ENCODE data around the gene CYTH3.

Gene CYTH3

DNA sequence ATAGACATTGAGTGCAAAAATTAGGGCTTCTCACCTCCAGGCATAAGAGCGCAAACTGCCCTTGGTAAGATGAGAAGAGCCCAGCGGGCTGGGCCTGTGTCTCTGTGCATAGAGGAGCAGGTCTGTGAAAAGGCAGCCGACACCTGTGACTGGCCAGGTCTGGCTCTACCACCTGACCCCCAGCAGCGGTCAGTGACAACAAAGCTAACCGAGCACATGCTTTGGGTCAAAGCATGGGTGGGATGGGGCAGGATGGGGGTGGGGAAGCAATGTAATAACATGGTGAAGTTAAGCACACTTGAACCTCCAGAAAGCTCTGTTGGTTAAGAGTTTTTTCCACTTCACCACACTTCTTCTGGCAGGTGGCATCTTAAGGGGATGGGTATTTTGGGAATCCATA lies 29.3 kb downstream of the CYTH3 start:
- TF ChIP-seq, protein P1, sequence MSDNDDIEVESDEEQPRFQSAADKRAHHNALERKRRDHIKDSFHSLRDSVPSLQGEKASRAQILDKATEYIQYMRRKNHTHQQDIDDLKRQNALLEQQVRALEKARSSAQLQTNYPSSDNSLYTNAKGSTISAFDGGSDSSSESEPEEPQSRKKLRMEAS (IDR thresholded peaks at IDR 0.05) = no peak
- TF ChIP-seq EP300 (IDR thresholded peaks at IDR 0.05; ENCODE audit: borderline replicate concordance) (no peak), YY1 (IDR thresholded peaks at IDR 0.05; ENCODE audit: low read depth) (no peak), RAD21 (IDR thresholded peaks at IDR 0.05; ENCODE audit: low read depth) (no peak), TAF1 (IDR thresholded peaks at IDR 0.05; ENCODE audit: low read depth) (no peak), FOXM1 (IDR thresholded peaks at IDR 0.05; ENCODE audit: borderline replicate concordance, low read depth) (no peak), TCF12 (IDR thresholded peaks at IDR 0.05; ENCODE audit: low read depth) (no peak)
- TF ChIP-seq, protein P2, sequence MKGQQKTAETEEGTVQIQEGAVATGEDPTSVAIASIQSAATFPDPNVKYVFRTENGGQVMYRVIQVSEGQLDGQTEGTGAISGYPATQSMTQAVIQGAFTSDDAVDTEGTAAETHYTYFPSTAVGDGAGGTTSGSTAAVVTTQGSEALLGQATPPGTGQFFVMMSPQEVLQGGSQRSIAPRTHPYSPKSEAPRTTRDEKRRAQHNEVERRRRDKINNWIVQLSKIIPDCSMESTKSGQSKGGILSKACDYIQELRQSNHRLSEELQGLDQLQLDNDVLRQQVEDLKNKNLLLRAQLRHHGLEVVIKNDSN (IDR thresholded peaks at IDR 0.05) = no peak

DNA sequence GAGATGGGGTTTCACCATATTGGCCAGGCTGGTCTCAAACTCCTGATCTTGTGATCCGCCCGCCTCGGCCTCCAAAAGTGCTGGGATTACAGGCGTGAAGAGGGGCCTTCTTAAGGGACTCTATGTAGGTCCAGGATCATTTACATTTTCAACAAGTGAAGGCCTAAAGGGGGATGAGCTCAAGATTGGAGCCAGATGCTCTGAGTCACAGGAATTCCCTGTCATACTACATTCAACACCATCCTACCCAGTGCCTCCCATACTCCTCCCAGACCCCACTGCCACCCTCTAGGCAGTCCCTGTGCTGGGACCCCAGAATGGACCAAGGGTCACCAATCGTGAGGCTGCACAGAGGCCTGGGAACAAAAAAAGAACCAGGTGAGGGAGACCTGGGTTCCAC lies 29.9 kb downstream of the CYTH3 start:
- TF ChIP-seq EGR1 (IDR thresholded peaks at IDR 0.05) (no peak), TEAD4 (IDR thresholded peaks at IDR 0.05) (no peak)
- TF ChIP-seq, protein P3, sequence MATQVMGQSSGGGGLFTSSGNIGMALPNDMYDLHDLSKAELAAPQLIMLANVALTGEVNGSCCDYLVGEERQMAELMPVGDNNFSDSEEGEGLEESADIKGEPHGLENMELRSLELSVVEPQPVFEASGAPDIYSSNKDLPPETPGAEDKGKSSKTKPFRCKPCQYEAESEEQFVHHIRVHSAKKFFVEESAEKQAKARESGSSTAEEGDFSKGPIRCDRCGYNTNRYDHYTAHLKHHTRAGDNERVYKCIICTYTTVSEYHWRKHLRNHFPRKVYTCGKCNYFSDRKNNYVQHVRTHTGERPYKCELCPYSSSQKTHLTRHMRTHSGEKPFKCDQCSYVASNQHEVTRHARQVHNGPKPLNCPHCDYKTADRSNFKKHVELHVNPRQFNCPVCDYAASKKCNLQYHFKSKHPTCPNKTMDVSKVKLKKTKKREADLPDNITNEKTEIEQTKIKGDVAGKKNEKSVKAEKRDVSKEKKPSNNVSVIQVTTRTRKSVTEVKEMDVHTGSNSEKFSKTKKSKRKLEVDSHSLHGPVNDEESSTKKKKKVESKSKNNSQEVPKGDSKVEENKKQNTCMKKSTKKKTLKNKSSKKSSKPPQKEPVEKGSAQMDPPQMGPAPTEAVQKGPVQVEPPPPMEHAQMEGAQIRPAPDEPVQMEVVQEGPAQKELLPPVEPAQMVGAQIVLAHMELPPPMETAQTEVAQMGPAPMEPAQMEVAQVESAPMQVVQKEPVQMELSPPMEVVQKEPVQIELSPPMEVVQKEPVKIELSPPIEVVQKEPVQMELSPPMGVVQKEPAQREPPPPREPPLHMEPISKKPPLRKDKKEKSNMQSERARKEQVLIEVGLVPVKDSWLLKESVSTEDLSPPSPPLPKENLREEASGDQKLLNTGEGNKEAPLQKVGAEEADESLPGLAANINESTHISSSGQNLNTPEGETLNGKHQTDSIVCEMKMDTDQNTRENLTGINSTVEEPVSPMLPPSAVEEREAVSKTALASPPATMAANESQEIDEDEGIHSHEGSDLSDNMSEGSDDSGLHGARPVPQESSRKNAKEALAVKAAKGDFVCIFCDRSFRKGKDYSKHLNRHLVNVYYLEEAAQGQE (IDR thresholded peaks at IDR 0.05; ENCODE audit: low read depth) = no peak

DNA sequence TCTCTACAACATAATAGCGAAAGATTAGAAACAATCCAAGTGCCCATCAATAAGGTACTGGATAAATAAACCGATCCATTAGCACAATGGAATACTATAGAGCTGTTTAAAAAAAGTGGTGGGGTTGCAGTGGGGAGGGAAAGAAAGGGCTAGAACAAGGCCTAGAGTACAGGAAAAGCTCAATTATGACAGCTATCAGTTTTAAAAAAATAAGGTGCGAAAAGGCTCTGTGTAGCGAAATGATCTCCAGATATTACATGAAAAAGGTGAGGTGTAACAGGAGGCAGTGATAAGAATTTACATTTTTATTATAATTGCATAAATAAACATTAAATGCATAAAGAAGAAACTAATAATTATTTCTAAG lies 30.8 kb downstream of the CYTH3 start:
- TF ChIP-seq, protein P2 (IDR thresholded peaks at IDR 0.05) = no peak
- TF ChIP-seq TCF12 (IDR thresholded peaks at IDR 0.05; ENCODE audit: low read depth) (no peak), CEBPB (IDR thresholded peaks at IDR 0.05) (no peak), NFIC (IDR thresholded peaks at IDR 0.05) (no peak), ZBTB7A (IDR thresholded peaks at IDR 0.05; ENCODE audit: low read depth) (no peak), EP300 (IDR thresholded peaks at IDR 0.05; ENCODE audit: borderline replicate concordance) (no peak), TAF1 (IDR thresholded peaks at IDR 0.05; ENCODE audit: low read depth) (no peak), CREB1 (IDR thresholded peaks at IDR 0.05; ENCODE audit: low read depth) (no peak), TEAD4 (IDR thresholded peaks at IDR 0.05) (no peak), RAD21 (IDR thresholded peaks at IDR 0.05; ENCODE audit: low read depth) (no peak), EGR1 (IDR thresholded peaks at IDR 0.05) (no peak), YY1 (IDR thresholded peaks at IDR 0.05; ENCODE audit: low read depth) (no peak), FOXM1 (IDR thresholded peaks at IDR 0.05; ENCODE audit: borderline replicate concordance, low read depth) (no peak)
- TF ChIP-seq, protein P3 (IDR thresholded peaks at IDR 0.05; ENCODE audit: low read depth) = no peak
- TF ChIP-seq, protein P1 (IDR thresholded peaks at IDR 0.05) = no peak

DNA sequence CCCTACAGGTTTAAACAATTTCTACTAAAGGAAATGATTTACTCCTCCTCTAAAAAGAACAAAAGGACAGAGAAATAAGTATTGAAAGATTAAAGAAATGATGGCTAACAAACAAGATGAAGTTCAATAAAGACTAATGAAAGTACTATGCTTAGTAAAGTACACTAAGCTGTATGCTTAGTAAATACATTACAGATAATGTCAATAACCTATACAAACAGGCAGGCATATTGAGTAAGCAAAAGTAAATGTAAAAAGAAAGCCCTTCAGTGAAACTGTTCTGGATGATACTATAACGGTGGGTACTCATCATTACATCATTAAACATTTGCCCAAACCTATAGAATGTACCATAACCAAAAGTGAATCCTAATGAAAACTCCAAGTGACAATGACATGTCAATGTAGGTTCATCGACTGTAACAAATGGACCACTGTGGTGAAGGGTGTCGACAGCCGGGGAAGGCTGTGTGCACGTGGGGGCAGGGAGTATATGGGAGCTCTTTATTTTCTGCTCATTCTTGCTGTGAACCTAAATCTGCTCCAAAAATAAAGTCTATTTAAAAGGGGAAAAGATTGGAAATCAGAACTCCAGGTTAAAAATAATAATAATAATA lies 34.0 kb downstream of the CYTH3 start:
- no peak for TF ChIP-seq YY1 (IDR thresholded peaks at IDR 0.05; ENCODE audit: low read depth)
- no peak for TF ChIP-seq EP300 (IDR thresholded peaks at IDR 0.05; ENCODE audit: borderline replicate concordance)
- TF ChIP-seq, protein P3 (IDR thresholded peaks at IDR 0.05; ENCODE audit: low read depth) = no peak
- TF ChIP-seq, protein P1 (IDR thresholded peaks at IDR 0.05) = no peak
- TF ChIP-seq TCF12 (IDR thresholded peaks at IDR 0.05; ENCODE audit: low read depth) = no peak
- no peak for TF ChIP-seq RAD21 (IDR thresholded peaks at IDR 0.05; ENCODE audit: low read depth)
- no peak for TF ChIP-seq ZBTB7A (IDR thresholded peaks at IDR 0.05; ENCODE audit: low read depth)
- TF ChIP-seq EGR1 (IDR thresholded peaks at IDR 0.05) = no peak
- no peak for TF ChIP-seq TEAD4 (IDR thresholded peaks at IDR 0.05)
- TF ChIP-seq CEBPB (IDR thresholded peaks at IDR 0.05) = no peak
- TF ChIP-seq CREB1 (IDR thresholded peaks at IDR 0.05; ENCODE audit: low read depth) = no peak
- no peak for TF ChIP-seq NFIC (IDR thresholded peaks at IDR 0.05)
- TF ChIP-seq TAF1 (IDR thresholded peaks at IDR 0.05; ENCODE audit: low read depth) = no peak
- TF ChIP-seq, protein P2 (IDR thresholded peaks at IDR 0.05) = no peak
- no peak for TF ChIP-seq FOXM1 (IDR thresholded peaks at IDR 0.05; ENCODE audit: borderline replicate concordance, low read depth)

Data from Ishikawa (cell line).